Nephron progenitor cell (in vitro differentiated cells): ENCODE data around the gene GUCA2A.

Experiments used
- DNase-seq: peaks from one replicate; pipeline ENCODE4 v3.0.0; 2021
- H3K27ac Mint-ChIP-seq: 2 replicates; pipeline ENCODE4 v1.8.0; 2021; ENCODE audit warnings: mild to moderate bottlenecking, moderate library complexity, mixed read lengths
- H3K27me3 Mint-ChIP-seq: 2 replicates; pipeline ENCODE4 v1.8.0; 2021; ENCODE audit warnings: mild to moderate bottlenecking, low read depth, mixed read lengths; ENCODE audit not compliant: poor library complexity
- H3K36me3 Mint-ChIP-seq: 2 replicates; pipeline ENCODE4 v1.8.0; 2021; ENCODE audit warnings: low read depth, mixed read lengths
- H3K4me1 Mint-ChIP-seq: 2 replicates; pipeline ENCODE4 v1.8.0; 2021; ENCODE audit warnings: mixed read lengths
- H3K4me3 Mint-ChIP-seq: 2 replicates; pipeline ENCODE4 v1.8.0; 2021; ENCODE audit warnings: mild to moderate bottlenecking, moderate library complexity, mixed read lengths
- H3K9me3 Mint-ChIP-seq: 2 replicates; pipeline ENCODE4 v1.8.0; 2021; ENCODE audit warnings: mild to moderate bottlenecking, moderate library complexity, mixed read lengths
- CTCF ChIP-seq: fragments of 200-600 bp; sonication (generic); IDR thresholded peaks from 2 replicates; pipeline ENCODE4 v1.5.0; 2021; ENCODE audit warnings: antibody characterized with exemption

Gene GUCA2A

GRCh38 chr1:42148166-42148565 lies 16.4 kb downstream of the GUCA2A start:
- no peaks in the 10 kb centered on the region for H3K9me3 Mint-ChIP-seq
- H3K4me1 Mint-ChIP-seq = peaks cover 18% of the 10 kb centered on the region
- H3K4me3 Mint-ChIP-seq = no peak overlapping the region
- H3K27ac Mint-ChIP-seq = no peak overlapping the region
- H3K27me3 Mint-ChIP-seq = peaks cover 19% of the 10 kb centered on the region
- no peak for DNase-seq
- TF ChIP-seq CTCF = no peak
- no peaks in the 10 kb centered on the region for H3K36me3 Mint-ChIP-seq

- TF ChIP-seq CTCF = peak; percentile 73
- peaks cover 19% of the 10 kb centered on the region for H3K4me1 Mint-ChIP-seq
- no peak overlapping the region for H3K4me3 Mint-ChIP-seq
- H3K27me3 Mint-ChIP-seq = peaks cover 17% of the 10 kb centered on the region
- no peak overlapping the region for H3K27ac Mint-ChIP-seq
- no peaks in the 10 kb centered on the region for H3K9me3 Mint-ChIP-seq
- H3K36me3 Mint-ChIP-seq = no peaks in the 10 kb centered on the region
- peak; percentile 82 for DNase-seq
Measured at GRCh38 chr1:42146626-42147320, 17.8 kb downstream of the GUCA2A start.

- peaks cover 19% of the 10 kb centered on the region for H3K4me1 Mint-ChIP-seq
- no peak for DNase-seq
- TF ChIP-seq CTCF = no peak
- no peaks in the 10 kb centered on the region for H3K36me3 Mint-ChIP-seq
- no peak overlapping the region for H3K27ac Mint-ChIP-seq
- no peaks in the 10 kb centered on the region for H3K9me3 Mint-ChIP-seq
- no peak overlapping the region for H3K4me3 Mint-ChIP-seq
- H3K27me3 Mint-ChIP-seq = peaks cover 13% of the 10 kb centered on the region
Measured at GRCh38 chr1:42145764-42146625, 18.6 kb downstream of the GUCA2A start.

- Mint-ChIP-seq H3K27me3 (peaks cover 13% of the 10 kb centered on the region), H3K4me3 (no peak overlapping the region), H3K27ac (no peak overlapping the region), H3K4me1 (peaks cover 19% of the 10 kb centered on the region), H3K9me3 (no peaks in the 10 kb centered on the region), H3K36me3 (no peaks in the 10 kb centered on the region)
- DNase-seq = no peak
- TF ChIP-seq CTCF = no peak
Measured at GRCh38 chr1:42145389-42145716, 19.2 kb downstream of the GUCA2A start.

GRCh38 chr1:42144711-42145388 lies 19.7 kb downstream of the GUCA2A start:
- Mint-ChIP-seq H3K36me3 (no peaks in the 10 kb centered on the region), H3K27ac (no peak overlapping the region), H3K27me3 (peaks cover 12% of the 10 kb centered on the region), H3K4me3 (no peak overlapping the region), H3K4me1 (peaks cover 19% of the 10 kb centered on the region), H3K9me3 (no peaks in the 10 kb centered on the region)
- DNase-seq = no peak
- no peak for TF ChIP-seq CTCF
